OCI-LY7 (cell line): ENCODE measurements around the gene FAM20A. TPM values are rescaled to one million over a fixed set of nuclear protein-coding genes. Genes with fewer than 3 reads are reported as not detected.
"Not testable (repeated sequence)": the region's sequence is repeated elsewhere in the genome, so short reads cannot be mapped to it uniquely, and the experiment has no call there.

Source experiments
- BruUV-seq: library from RNA; stranded (reverse); fragments of 400-500 nt; replicated peaks from 2 replicates; lab custom pipeline; 2021; lab: Mats Ljungman, UMichigan
- CTCF ChIA-PET: fragments of 300-600 bp; sonication (Branson Sonifier 250); formaldehyde crosslinking; loops from one replicate; lab custom pipeline; 2022; ENCODE audit warnings: antibody characterized with exemption; ENCODE audit not compliant: unreplicated experiment; lab: Charles Lee
- POLR2A ChIA-PET: fragments of 300-600 bp; sonication (Branson Sonifier 250); formaldehyde crosslinking; loops from one replicate; lab custom pipeline; 2022; ENCODE audit warnings: antibody characterized with exemption; lab: Charles Lee
- DNase-seq: peaks from one replicate; pipeline ENCODE4 v3.0.0-alpha.2; 2015; ENCODE audit warnings: low spot score
- H2AFZ ChIP-seq: fragments of 200-600 bp; sonication (generic), shearing (Covaris generic); 2 replicates; pipeline ENCODE4 v1.6.1; 2014; ENCODE audit warnings: mild to moderate bottlenecking, antibody characterized with exemption, low read length, moderate library complexity
- H3K27ac ChIP-seq: fragments of 200-600 bp; sonication (generic); 2 replicates; pipeline ENCODE4 v1.5.1; 2014; ENCODE audit warnings: mixed run types, low read depth, mild to moderate bottlenecking, moderate library complexity, low read length, inconsistent platforms; ENCODE audit not compliant: poor library complexity, severe bottlenecking
- H3K36me3 ChIP-seq: fragments of 200-600 bp; sonication (generic); 2 replicates; pipeline ENCODE4 v1.6.1; 2014; ENCODE audit warnings: mild to moderate bottlenecking, antibody characterized with exemption, low read length, moderate library complexity, mixed read lengths; ENCODE audit not compliant: insufficient read depth
- H3K4me1 ChIP-seq: fragments of 200-600 bp; sonication (generic); 2 replicates; pipeline ENCODE4 v1.5.1; 2014; ENCODE audit warnings: mild to moderate bottlenecking, low read length; ENCODE audit not compliant: insufficient read depth, poor library complexity, severe bottlenecking
- H3K4me2 ChIP-seq: fragments of 200-600 bp; sonication (generic); 2 replicates; pipeline ENCODE4 v1.6.1; 2014; ENCODE audit warnings: mild to moderate bottlenecking, low read length
- H3K4me3 ChIP-seq: fragments of 200-600 bp; sonication (generic); 2 replicates; pipeline ENCODE4 v1.5.1; 2014; ENCODE audit warnings: mild to moderate bottlenecking, low read depth, low read length; ENCODE audit not compliant: poor library complexity, severe bottlenecking
- H3K79me2 ChIP-seq: fragments of 200-600 bp; sonication (generic); 2 replicates; pipeline ENCODE4 v1.6.1; 2016; ENCODE audit warnings: low read depth, mild to moderate bottlenecking, low read length, moderate library complexity, mixed read lengths; ENCODE audit not compliant: insufficient read depth
- H3K9me2 ChIP-seq: fragments of 200-600 bp; sonication (generic); 2 replicates; pipeline ENCODE4 v1.6.1; 2016; ENCODE audit warnings: mild to moderate bottlenecking, low read length, mixed read lengths; ENCODE audit not compliant: insufficient read depth
- H3K9me3 ChIP-seq: fragments of 200-600 bp; sonication (generic); 2 replicates; pipeline ENCODE4 v1.6.1; 2014; ENCODE audit warnings: mild to moderate bottlenecking, mixed run types, low read length, mixed read lengths
- H4K20me1 ChIP-seq: fragments of 200-600 bp; sonication (generic); 2 replicates; pipeline ENCODE4 v1.6.1; 2014; ENCODE audit warnings: mild to moderate bottlenecking, antibody characterized with exemption, low read length, moderate library complexity, mixed read lengths; ENCODE audit not compliant: insufficient read depth
- EZH2phosphoT487 ChIP-seq: fragments of 200-600 bp; sonication (generic); IDR thresholded peaks from 2 replicates; pipeline ENCODE4 v1.6.1; 2018; ENCODE audit warnings: low read depth, borderline replicate concordance, mild to moderate bottlenecking, mixed run types, antibody characterized with exemption, low read length, moderate library complexity, mixed read lengths
- intact Hi-C: fragments of 100-400 bp; cut with micrococcal nuclease; formaldehyde crosslinking; loops from one replicate; pipeline ENCODE4 v1.10.0; 2022; ENCODE audit not compliant: unreplicated experiment
- total RNA-seq, 2 experiments: library from RNA; depleted of rRNA in 1 of 2; stranded (reverse); fragments of >200 nt in 1 of 2; shearing (Covaris generic) in 1 of 2; gene quantifications; 2 replicates each; pipeline ENCODE4 v1.2.3, GENCODE V29; 2014 to 2022
- TF ChIP-seq, protein P1 (sequence below): fragments of 200-600 bp; sonication (generic); conservative IDR thresholded peaks from 2 replicates; pipeline ENCODE4 v1.5.1; 2014; ENCODE audit warnings: mild to moderate bottlenecking, antibody characterized with exemption, low read length, moderate library complexity, mixed read lengths

The FAM20A gene
- total RNA-seq, 2 experiments from 2014 or later: not detected

DNA sequence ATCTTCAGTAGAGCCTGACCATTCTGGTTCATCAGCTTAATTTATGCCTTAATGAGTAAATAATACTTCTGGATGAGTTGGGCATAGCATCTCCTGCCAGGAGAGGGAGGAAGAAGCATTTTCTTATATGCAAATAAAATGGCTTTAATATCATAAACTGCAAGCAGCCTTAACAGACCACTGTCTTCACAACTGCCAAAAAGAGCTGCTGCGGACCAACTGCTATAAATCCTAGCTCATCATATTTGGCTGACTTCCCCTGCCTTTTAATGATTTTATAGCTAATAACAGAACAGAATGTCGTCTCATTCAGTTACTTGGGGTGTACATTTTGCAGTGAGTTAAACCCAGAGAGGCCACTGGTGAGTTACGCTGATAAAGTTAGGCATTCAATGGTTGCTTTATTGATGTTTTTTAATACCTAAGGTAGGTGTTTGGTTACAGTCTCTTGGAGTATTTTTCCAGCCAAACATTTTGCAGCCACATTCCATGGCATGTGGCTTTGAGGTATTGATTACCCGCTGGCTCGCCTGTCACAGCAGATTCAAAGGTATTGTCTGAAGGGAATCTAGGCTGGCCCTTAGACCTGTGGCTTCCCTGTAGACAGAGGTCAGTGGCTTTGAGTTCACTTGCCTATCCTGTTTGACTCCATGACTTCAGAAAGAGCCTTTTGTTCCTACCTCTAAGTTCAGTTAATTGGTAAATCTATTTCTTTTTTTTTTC is 16.4 kb downstream of the FAM20A start:
- CTCF ChIA-PET: no interaction called here

DNA sequence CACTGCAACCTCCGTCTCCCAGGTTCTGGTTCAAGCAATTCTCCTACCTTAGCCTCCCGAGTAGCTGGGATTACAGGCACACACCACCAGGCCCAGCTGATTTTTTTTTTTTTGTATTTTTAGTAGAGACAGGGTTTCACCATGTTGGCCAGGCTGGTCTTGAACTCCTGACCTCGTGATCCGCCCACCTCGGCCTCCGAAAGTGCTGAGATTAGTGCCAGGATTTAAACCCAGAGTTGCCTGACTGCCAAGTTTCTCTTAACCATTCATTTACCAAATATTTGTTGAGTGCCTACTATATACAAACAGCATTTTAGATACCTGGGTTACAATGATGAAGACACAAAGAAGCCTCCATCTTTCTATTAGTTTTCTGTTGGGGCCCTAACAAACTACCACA is 18.3 kb downstream of the FAM20A start:
- BruUV-seq, H3K4me3 ChIP-seq, CTCF ChIA-PET, DNase-seq, POLR2A ChIA-PET, H3K9me2 ChIP-seq, H3K4me1 ChIP-seq, H3K27ac ChIP-seq, H4K20me1 ChIP-seq, H3K79me2 ChIP-seq, H3K4me2 ChIP-seq, H3K36me3 ChIP-seq, intact Hi-C loops, H2AFZ ChIP-seq, H3K9me3 ChIP-seq: not testable (repeated sequence)

More for the DNA sequence above, 16.4 kb downstream of the FAM20A start:
- TF ChIP-seq EZH2phosphoT487: no peak
- TF ChIP-seq, protein P1, sequence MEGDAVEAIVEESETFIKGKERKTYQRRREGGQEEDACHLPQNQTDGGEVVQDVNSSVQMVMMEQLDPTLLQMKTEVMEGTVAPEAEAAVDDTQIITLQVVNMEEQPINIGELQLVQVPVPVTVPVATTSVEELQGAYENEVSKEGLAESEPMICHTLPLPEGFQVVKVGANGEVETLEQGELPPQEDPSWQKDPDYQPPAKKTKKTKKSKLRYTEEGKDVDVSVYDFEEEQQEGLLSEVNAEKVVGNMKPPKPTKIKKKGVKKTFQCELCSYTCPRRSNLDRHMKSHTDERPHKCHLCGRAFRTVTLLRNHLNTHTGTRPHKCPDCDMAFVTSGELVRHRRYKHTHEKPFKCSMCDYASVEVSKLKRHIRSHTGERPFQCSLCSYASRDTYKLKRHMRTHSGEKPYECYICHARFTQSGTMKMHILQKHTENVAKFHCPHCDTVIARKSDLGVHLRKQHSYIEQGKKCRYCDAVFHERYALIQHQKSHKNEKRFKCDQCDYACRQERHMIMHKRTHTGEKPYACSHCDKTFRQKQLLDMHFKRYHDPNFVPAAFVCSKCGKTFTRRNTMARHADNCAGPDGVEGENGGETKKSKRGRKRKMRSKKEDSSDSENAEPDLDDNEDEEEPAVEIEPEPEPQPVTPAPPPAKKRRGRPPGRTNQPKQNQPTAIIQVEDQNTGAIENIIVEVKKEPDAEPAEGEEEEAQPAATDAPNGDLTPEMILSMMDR: no peak
- Histone ChIP-seq H4K20me1 (no peaks in the 10 kb centered on the region), H3K9me2 (no peaks in the 10 kb centered on the region), H3K79me2 (no peaks in the 10 kb centered on the region), H3K36me3 (no peaks in the 10 kb centered on the region), H3K27ac (no peak overlapping the region), H3K4me3 (no peak overlapping the region), H2AFZ (no peak overlapping the region), H3K4me2 (no peak overlapping the region), H3K9me3 (no peaks in the 10 kb centered on the region), H3K4me1 (no peaks in the 10 kb centered on the region)
- POLR2A ChIA-PET: interaction anchor here (0.8 kb wide), 1 partner anchor 11 kb away, joined by 3 read pairs; no protein-coding TSS in a partner anchor
- intact Hi-C loops: no loop called here
- no TSS peak for BruUV-seq
- no peak for DNase-seq

DNA sequence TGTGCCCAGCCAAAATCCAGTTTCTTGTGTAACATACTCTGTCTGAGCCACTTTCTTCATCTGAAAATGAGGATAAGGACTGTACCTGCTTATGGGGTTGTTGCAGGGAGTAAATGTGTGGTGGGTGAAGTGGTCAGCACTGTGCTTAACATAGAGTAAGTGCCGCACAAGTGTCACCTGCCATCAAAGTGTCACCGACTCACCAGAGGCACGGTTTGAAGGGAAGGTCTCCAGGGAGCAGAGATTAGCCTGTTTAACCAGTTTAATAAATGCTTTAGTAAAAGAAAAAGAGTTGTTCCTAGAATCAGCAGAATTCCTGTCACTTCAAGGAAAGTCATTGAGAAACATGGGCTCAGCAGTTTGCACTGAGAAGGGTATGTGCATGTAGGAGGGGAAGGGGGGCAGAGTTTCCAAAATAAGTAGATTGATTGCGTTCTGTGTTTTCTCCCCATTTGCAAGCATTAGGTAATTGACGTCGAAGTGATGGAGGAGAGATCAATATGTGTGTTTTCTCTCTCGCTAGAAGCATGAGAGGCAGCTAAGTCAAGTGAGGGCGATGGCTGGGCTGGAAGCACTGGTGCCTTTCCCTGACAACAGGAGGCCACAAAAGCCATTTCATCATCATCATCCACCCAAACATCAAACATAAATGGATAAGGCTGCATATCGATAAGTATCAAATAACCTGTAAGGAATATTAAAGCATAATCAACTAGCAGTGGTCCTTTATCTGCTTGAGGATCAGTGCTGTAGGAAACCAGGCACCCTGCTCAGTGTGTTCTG is 19.1 kb downstream of the FAM20A start:
- TF ChIP-seq EZH2phosphoT487: no peak
- TF ChIP-seq, protein P1: no peak
- no peak for DNase-seq

More for the DNA sequence above, 19.1 kb downstream of the FAM20A start:
- ChIA-PET POLR2A (interaction anchor here (0.7 kb wide), 1 partner anchor 137 kb away, joined by 3 read pairs; no protein-coding TSS in a partner anchor), CTCF (no interaction called here)
- intact Hi-C loops: no loop called here
- no peaks in the 10 kb centered on the region for H3K36me3 ChIP-seq
- no peak overlapping the region for H3K4me3 ChIP-seq
- no peaks in the 10 kb centered on the region for H3K4me1 ChIP-seq
- no peaks in the 10 kb centered on the region for H3K9me2 ChIP-seq
- H2AFZ ChIP-seq: no peak overlapping the region
- H3K27ac ChIP-seq: no peak overlapping the region
- no peaks in the 10 kb centered on the region for H3K9me3 ChIP-seq
- no peaks in the 10 kb centered on the region for H4K20me1 ChIP-seq
- no peaks in the 10 kb centered on the region for H3K79me2 ChIP-seq
- H3K4me2 ChIP-seq: no peak overlapping the region
- BruUV-seq: no TSS peak
